HG02610 (cell line): ENCODE results near the gene TMEM214.
A peak's percentile ranks its signal among the peaks of the same experiment; 100 is the strongest.

Source experiments
- ATAC-seq: cut with Tn5 transposase; IDR thresholded peaks from one replicate; pipeline ENCODE4 v1.9.1; 2021; ENCODE audit warnings: mild to moderate bottlenecking, moderate library complexity; ENCODE audit not compliant: unreplicated experiment

TMEM214 gene

DNA sequence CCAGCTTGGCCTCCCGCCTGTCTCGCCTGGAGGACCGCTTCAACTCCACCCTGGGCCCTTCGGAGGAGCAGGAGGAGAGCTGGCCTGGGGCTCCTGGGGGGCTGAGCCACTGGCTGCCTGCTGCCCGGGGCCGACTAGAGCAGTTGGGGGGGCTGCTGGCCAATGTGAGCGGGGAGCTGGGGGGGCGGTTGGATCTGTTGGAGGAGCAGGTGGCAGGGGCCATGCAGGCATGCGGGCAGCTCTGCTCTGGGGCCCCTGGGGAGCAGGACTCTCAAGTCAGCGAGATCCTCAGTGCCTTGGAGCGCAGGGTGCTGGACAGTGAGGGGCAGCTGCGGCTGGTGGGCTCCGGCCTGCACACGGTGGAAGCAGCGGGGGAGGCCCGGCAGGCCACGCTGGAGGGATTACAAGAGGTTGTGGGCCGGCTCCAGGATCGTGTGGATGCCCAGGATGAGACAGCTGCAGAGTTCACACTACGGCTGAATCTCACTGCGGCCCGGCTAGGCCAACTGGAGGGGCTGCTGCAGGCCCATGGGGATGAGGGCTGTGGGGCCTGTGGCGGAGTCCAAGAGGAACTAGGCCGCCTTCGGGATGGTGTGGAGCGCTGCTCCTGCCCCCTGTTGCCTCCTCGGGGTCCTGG lies 50.1 kb downstream of the TMEM214 start:
- no peak for ATAC-seq

DNA sequence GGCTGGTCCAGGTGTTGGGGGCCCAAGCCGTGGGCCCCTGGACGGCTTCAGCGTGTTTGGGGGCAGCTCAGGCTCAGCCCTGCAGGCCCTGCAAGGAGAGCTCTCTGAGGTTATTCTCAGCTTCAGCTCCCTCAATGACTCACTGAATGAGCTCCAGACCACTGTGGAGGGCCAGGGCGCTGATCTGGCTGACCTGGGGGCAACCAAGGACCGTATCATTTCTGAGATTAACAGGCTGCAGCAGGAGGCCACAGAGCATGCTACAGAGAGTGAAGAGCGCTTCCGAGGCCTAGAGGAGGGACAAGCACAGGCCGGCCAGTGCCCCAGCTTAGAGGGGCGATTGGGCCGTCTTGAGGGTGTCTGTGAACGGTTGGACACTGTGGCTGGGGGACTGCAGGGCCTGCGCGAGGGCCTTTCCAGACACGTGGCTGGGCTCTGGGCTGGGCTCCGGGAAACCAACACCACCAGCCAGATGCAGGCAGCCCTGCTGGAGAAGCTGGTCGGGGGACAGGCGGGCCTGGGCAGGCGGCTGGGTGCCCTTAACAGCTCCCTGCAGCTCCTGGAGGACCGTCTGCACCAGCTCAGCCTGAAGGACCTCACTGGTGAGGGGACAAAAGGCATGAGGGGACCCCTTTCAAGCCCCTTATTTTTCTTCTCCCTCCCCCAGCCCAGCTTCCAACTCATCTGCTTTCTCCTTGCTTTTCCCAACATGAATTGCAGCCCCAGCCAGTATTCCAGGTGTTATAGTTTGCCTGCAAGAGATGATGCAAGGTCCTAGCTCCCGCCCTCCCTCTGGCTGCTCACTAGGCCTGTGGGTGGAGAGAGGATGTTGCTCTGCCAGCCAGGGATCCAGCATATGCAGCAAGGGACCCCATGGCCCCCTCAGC lies 50.9 kb downstream of the TMEM214 start:
- no peak for ATAC-seq

DNA sequence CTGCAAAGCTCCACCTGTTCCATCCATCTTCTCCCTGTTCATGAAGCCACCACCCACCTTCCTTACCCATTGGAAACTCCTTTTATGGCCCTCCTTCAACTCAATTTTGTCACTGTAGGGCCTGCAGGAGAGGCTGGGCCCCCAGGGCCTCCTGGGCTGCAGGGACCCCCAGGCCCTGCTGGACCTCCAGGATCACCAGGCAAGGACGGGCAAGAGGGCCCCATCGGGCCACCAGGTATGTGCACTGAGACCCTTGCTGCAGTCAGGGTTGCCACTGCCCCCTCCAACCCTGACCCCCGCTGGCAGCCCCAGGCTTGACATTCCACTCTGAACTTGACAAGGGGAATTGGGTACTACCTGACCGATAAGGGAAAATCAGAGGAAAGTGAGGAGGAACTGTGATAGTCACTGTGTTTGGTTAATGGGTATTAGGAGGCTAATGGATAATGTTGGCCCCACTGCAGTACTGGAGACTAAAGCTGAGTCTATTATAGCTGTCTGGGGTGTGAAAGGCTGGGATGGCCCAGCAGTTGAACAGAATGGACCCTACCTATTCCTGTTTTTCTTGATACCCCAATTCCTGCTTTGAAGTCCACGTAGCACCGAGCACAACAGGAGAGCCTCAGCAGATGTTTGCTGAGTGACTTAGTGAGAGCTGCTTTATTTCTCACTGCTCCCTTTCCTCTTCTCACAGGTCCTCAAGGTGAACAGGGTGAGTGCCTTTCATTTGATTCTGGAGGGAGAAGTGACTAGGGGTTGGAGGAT lies 51.7 kb downstream of the TMEM214 start:
- ATAC-seq: no peak

DNA sequence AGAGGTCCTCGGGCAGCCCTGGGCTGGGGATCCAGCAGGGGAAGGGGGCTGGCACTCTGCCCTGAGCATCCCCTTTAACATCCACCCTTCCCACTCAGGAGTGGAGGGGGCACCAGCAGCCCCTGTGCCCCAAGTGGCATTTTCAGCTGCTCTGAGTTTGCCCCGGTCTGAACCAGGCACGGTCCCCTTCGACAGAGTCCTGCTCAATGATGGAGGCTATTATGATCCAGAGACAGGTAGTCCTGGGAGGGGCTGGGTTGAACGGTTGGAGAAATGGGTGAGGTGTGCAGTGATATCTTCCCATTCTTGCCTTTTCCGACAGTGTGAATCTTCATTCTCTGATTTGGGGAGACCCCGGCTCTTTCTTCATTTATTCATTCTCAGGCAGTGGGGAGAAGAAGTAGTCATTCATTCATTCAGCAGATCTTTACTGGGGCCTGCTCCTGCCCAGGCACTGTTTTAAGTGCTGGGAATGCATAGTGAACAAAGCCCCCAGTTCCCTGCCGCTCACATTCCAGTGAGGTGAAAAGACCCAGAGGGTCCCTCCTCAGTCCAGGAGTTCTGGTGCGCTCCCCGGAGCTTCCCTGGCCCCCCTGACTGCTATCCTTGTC lies 52.4 kb downstream of the TMEM214 start:
- no peak for ATAC-seq

DNA sequence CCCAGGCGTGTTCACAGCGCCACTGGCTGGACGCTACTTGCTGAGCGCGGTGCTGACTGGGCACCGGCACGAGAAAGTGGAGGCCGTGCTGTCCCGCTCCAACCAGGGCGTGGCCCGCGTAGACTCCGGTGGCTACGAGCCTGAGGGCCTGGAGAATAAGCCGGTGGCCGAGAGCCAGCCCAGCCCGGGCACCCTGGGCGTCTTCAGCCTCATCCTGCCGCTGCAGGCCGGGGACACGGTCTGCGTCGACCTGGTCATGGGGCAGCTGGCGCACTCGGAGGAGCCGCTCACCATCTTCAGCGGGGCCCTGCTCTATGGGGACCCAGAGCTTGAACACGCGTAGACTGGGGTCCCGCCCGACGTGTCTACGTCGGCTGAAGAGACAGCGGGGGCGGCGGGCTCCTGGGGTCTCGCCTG lies 52.9 kb downstream of the TMEM214 start:
- peak; percentile 1 for ATAC-seq

DNA sequence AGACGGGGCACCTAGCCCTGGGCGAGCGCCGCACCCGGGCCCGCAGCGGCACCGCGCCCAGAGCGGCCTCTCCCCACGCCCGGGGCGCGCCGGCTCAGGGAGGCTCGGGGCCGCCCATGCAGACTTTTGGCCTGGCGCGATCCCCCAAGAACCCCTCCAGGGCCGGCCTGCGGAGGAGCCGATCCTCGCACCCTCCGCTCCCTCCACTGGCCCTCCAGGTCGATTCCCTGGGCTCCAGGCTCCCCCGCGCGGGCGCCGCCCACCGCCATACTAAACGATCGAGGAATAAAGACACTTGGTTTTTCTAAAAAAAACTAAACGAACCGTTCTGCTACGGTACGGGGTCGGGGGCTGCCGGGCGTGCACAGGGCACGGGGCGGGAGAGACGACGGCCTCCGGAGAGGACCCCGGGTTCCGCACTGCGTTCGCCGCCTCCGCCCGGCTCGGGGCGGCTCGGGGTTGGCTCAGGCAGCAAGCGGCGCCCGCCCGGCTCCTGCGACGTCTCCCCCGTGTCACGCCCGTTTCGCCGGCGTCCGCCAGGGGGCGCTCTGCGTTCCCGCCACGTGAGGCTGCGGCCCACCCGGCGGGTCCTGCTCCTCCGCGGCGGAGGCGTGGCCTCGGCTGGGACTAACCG lies 53.4 kb downstream of the TMEM214 start:
- peak; percentile 72 for ATAC-seq

DNA sequence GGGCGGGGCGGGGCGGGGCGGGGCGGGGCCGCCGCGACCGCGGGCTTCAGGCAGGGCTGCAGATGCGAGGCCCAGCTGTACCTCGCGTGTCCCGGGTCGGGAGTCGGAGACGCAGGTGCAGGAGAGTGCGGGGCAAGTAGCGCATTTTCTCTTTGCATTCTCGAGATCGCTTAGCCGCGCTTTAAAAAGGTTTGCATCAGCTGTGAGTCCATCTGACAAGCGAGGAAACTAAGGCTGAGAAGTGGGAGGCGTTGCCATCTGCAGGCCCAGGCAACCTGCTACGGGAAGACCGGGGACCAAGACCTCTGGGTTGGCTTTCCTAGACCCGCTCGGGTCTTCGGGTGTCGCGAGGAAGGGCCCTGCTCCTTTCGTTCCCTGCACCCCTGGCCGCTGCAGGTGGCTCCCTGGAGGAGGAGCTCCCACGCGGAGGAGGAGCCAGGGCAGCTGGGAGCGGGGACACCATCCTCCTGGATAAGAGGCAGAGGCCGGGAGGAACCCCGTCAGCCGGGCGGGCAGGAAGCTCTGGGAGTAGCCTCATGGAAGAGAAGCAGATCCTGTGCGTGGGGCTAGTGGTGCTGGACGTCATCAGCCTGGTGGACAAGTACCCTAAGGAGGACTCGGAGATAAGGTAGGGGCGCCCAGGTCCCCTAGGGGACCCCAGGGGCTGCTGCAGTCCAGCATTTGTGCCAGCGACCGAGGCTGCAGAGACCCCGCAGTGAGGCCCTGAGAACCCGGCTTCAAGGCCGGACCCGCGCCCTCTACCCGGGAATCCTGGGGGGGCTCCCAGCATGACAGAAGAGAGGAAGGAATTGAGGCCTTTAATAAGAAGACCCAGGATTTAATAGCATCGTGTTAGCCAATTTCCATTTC lies 54.2 kb downstream of the TMEM214 start, which contains the start of gene KHK:
Gene KHK (plus strand): TSS at position 49 of the 870 bp plus-strand sequence. CDS start 488 bp downstream, at position 537.
- ATAC-seq: peak; percentile 12

DNA sequence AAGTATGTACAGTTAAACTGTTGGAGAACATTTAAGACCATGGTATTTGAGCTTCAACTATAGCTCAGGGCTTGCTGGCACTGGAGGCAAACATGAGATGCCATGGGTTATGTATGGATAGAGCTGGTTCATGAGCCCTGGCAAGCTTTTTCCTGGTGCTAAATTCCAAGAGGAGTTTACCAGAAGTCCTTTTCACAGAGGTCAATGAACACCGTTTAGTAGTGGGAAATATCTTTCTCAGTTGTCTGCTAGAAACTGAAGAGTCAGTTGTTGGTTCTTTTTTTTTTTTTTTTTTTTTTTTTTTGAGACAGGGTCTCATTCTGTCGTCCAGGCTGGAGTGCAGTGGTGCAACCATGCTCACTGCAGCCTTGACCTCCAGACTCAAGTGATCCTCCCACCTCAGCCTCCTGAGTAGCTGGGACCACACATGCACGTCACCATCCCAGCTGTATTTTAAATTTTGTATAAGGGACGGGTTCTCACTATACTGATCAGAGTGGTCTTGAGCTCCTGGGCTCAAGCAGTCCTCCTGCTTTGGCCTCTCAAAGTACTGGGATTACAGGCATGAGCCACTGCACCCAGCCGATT lies 55.2 kb downstream of the TMEM214 start:
- ATAC-seq: no peak

DNA sequence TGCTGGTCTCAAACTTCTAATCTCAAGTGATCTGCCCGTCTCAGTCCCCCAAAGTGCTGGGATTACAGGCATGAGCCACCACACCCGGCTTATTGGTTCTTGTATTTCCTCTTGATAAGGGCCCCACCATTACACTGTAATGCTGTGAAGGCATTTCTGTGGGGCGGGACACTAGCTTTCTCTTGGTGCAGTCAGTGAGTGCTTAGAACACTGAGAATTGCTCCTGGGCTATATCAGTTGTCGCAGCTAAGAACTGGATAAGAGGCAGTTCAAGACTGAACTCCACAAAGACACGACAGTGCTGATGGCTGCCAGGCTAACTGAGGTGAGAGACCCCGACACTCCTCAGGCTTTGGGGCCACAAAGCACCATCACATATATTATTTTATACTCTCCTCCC lies 55.9 kb downstream of the TMEM214 start:
- ATAC-seq: no peak

DNA sequence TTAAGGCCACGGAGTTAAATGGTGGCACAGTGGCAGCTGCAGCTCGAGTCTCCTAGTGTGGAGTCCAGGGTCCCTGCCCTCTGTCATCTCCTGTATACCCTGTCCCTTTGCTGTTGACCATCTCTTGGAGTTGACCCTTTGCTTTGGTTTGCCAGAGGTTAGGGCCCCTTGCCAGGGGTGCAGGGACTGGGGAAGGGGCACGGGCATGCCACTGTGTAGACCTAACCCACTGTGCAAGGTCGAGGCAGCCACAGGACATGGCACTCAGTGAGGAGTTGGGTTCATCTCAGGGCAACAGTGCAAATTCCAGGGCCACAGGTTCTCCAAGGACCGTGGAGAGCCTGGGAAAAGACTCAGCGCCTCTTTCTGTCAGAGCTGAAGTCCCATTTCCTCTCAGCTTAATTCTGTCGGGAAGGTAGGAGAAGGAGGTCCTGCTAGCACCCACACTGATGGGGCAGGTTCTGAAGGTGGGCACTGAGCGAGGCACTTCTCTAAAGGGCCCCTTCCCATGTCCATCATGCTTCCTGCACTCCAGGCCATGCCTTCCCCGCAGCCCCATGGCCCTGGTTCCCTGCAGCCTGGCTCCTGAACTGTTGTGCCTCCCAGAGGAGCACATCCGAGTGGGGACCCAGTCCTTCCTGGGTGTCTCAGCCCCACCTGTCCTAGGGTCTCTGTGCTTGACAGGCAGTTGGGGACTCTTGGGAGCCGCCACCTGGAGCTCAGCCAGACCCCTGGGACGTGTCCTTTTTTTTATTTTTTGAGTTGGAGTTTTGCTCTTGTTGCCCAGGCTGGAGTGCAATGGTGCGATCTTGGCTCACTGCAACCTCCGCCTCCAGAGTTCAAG lies 56.6 kb downstream of the TMEM214 start:
- ATAC-seq: no peak
